ENCODE data around the gene LETM1.

Gene LETM1

GRCh38 chr4:1792832-1793495, 63.0 kb downstream of the LETM1 start, which contains the start of gene FGFR3:
TSS of gene FGFR3 (plus strand) at chr4:1793293. CDS start at chr4:1793935, 642 bp downstream.
- peak; percentile 17 to 37 for DNase-seq

DNA sequence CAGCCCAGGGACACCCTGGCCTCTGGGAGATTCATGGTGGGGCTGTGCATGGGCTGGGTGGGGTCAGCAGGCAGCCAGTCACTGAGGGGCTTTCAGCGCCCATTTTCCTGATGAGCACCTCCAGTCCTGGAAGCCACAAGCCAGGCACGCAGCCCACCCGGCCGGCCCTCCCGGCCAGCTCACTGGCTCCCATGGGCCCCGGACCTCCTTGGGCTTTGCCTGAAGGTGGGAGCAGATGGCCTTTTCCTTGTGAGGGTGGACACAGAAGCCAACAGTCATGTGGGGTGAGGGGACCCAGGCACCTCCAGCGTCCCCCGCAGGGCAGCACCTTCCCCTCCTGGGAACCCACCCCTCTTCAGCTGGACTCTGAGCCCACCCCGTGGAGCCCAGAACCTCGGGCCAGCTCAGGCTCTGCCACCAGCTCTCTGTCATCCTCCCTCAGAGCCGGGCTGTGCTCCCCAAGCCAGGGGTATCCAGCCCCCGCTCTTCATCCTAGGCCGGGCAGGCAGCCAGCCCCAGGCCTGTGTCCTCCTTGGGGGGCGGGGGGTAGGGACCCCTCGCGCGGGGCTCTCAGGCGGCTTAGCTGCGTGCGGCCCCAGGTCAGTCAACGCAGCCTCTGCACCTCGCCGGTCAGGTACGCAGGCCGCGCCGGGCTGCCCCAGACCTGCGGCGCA, 63.7 kb downstream of the LETM1 start:
- DNase-seq, result no peak

DNA sequence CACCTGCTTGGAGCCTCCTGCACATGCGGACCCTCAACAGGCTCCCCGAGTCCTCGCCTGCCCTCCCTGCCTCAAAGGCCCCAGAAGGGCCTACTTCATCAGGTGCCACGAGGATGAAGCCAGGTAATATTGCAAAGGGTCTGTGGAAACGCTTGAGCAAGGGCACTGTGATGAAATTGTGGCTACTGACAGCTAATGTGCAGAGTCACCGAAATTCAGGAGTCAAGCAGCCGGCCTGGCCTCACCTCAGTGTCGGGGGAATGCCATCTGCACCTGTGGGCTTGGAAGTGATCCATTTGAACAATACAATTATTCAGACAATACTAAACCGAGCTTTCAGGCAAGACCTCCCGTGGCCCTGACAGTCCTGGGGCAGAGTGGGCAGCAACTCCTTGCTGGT, 66.0 kb downstream of the LETM1 start:
- DNase-seq, result no peak

DNA sequence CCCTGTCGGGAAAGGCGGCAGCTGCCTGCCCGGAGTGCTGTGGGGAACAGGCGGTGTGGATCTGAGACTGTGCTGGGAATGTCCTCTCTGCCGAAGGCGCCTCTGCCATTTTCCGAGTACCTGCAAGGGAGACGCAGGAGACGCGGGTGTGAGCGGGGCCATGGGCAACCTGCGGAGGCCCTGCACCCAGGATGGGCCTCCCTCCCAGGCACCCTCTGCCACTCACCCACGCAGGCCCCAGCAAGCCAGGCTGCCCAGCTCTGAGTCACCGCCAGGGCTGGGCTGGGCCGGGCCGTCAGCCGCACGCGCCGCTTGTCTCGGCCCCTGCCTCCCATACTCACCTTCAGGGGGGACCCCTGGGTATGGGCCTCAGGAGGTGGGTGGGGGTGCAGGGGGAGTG, 66.4 kb downstream of the LETM1 start:
- DNase-seq, result no peak

DNA sequence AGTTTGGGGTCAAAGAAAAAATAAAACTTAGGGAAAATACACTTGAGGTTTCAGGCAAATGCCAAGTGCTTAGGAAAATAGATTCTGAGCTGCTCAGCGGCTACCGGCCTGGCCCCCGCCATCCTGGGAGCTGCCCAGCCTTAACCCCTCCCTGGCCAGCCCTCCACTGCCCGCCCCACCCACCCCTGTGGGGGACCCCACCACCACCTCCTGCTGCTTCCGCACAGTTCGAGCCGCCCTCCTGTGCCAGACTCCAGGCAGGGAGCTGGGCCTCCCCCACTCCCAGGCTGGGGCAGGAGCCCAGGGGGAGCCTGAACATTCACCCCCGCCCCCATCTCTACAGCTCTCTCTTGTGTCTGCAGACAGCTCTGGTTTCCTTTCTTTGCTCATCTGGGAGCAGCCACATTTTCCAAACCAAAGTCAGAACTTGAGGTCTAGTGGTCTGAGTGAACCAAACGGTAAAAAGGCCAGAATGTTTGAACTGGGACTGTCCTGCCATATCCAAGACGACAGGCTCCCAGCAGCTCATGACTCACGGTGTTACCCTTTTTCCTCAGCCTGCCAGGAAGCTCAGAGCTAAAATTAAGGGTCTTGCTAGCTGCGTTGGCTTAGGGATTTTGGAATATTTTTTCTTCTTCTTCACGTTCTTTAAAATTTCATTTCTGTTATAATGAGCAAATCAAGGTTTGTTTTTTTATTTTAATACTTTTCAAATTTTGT, 67.5 kb downstream of the LETM1 start:
- no peak for DNase-seq

DNA sequence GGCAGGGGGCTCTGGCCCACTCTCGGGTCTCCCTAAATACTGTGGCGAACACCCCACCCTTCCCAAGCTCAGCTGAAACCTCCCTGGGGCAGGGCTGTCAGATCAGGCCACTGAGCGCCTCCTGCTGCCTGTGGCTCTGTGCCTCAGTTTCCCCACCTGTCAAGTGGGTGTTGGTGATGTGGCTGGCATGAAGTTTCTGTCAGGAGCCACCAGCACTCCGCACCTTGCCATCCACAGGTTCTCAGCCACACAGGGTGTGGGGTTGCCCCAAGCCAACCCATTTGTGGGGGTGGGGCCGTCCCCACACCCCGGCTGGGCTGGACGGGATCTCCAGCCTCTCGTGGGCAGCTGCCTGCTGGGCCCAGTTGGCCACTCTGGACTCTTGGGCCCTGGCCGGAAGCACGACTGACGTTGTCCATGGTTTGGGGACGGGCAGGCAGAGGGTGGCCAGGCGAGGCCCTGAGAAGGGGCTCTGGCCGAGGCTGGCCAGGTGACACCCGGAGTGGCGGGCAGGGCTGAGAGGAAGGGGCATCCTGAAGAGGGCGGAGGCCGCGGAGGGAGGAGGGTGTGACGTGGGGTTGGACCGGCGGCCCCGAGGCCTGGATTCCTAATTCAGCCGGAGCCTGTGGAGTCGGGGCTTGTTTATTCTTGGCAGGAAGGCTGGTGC, 68.4 kb downstream of the LETM1 start:
- no peak for DNase-seq

- no peak for DNase-seq
Observed at GRCh38 chr4:1786544-1787362, 69.2 kb downstream of the LETM1 start.

GRCh38 chr4:1785592-1785991, 70.4 kb downstream of the LETM1 start:
- no peak for DNase-seq

- no peak for DNase-seq
Observed at GRCh38 chr4:1784789-1785591, 71.0 kb downstream of the LETM1 start.

DNA sequence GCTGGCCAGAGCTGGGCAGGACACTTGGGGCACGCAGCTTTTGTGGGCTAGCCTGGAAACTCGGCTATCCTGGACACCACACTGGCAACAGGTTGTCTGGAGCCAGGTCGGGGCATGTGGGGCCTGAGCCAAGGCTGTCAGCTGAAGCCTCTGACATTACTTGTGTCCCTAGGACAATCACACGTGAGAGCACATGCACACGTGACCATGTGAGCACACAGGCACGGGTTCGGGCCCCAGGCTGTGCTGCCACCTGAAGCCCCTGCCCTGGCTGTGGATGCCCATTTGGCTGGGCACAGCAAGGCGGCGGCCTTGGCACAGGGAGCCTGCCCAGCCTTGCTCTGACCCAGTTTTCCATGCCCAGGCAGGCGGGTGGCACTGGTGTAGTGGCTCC, 71.6 kb downstream of the LETM1 start:
- DNase-seq, result no peak

- no peak for DNase-seq
Observed at GRCh38 chr4:1783970-1784369, 72.0 kb downstream of the LETM1 start.

DNA sequence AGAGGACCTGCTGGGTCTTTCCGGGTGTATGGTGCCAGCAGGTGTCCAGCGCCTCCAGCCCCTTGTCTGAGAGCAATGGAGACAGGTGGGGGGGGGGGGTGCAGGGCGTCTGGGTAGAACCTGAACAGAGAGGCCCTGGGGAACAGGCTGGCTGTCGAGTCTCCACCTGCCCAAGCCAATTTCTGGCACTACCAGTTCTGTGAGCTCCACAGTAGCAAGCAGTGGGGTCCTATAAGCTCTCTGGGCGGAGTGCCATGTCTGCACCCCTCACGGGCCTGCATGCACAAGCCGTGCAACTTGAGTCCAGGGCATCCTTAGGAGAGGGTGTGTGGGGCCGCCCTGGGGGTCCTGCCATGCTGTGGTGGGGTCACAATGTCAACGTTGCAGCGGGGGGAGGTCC, 72.9 kb downstream of the LETM1 start:
- DNase-seq, result no peak

DNA sequence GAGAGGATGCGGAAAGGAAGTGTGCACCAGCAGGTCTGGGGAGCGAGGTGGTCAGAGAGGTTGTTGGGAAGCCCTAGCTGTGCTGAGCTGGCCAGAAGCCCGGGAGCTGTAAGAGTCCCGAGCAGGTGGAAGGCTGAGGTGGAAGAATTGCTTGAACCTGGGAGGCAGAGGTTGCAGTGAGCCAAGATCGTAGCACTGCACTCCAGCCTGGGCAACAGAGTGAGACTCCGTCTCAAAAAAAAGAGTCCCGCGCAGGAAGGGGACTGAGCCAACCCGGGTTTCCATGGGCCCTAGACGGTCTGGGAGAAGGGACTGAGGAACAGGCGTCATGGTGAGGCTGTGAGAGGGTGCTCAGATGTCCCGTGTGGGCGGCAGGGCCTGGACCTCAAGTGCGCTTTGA, 75.5 kb downstream of the LETM1 start:
- no peak for DNase-seq

- DNase-seq, result no peak
Observed at GRCh38 chr4:1779588-1780382, 76.2 kb downstream of the LETM1 start.

DNA sequence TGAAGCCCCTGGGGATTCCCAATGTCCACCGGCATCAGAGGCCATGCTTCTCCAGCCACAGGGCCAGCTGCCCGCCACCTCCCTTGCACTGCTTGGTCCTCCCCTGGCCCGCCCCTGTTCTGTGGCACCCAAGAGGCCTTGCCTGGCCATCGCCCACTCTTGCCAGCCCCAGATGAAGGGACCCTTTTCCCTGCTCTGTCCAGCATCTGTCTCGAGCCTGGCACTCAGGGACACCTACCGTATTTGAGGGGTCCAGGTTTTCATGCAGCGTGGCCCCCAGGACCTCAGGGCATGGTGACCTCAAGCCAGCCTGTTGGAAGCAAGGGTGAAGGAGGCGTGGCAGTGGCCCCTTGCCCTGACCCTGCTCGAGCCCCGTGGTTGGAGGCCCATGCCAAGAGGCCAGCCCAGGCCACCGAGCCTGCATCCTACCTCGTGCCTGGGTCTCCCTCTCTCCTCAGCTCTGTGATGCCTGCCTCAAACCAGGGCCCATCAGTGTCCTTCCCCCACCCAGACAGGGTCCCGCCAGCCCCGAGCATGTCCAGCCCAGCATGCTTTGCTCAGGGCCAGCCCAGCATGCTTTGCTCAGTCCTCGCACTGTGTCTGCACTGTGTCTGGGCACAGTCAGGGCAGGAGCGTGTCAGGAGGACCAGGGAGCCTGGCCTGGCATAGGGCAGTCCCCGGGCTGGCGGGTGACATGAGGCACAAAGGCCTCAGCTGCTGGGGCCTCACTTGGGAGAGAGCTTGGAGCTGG, 77.1 kb downstream of the LETM1 start:
- no peak for DNase-seq

- DNase-seq, result no peak
Observed at GRCh38 chr4:1777822-1778641, 77.9 kb downstream of the LETM1 start.

GRCh38 chr4:1776521-1777161, 79.3 kb downstream of the LETM1 start:
- DNase-seq, result no peak

- DNase-seq, result no peak
Observed at GRCh38 chr4:1775731-1776500, 80.0 kb downstream of the LETM1 start.
